Activated T-helper 2 cell treated with anti-CD3 and anti-CD28 coated beads, Interferon-gamma antibody, Interleukin-2, Interleukin-4, amounts not matched to agents 10 μg/mL and 5 μg/mL and 100 μg/mL, durations not matched to agents 14 hours and 24 hours and 36 hours (primary cell): ENCODE results near the gene SELENOH. TPM values are rescaled to one million over a fixed set of nuclear protein-coding genes. Genes with fewer than 3 reads are reported as not detected.
"Not testable (repeated sequence)": the region's sequence is repeated elsewhere in the genome, so short reads cannot be mapped to it uniquely, and the experiment has no call there.

Source experiments
- DNase-seq: peaks from one replicate; pipeline ENCODE4 v3.0.0; 2021; ENCODE audit warnings: low spot score
- H3K27ac Mint-ChIP-seq: one replicate; pipeline ENCODE4 v1.8.0; 2021; ENCODE audit warnings: mixed read lengths
- H3K27me3 Mint-ChIP-seq: one replicate; pipeline ENCODE4 v1.8.0; 2021; ENCODE audit warnings: low read depth, mixed read lengths
- H3K36me3 Mint-ChIP-seq: one replicate; pipeline ENCODE4 v1.8.0; 2021; ENCODE audit warnings: low read depth, mixed read lengths
- H3K4me1 Mint-ChIP-seq: one replicate; pipeline ENCODE4 v1.8.0; 2021; ENCODE audit warnings: low read depth, mixed read lengths
- H3K4me3 Mint-ChIP-seq: one replicate; pipeline ENCODE4 v1.8.0; 2021; ENCODE audit warnings: low read depth, mild to moderate bottlenecking, moderate library complexity, mixed read lengths
- H3K9me3 Mint-ChIP-seq: one replicate; pipeline ENCODE4 v1.8.0; 2021; ENCODE audit warnings: mixed read lengths
- intact Hi-C: fragments of 100-400 bp; cut with micrococcal nuclease; formaldehyde crosslinking; loops from one replicate; pipeline ENCODE4 v1.15.1; 2023
- total RNA-seq: library from RNA; stranded (reverse); gene quantifications from 2 replicates; pipeline ENCODE4 v1.2.3, GENCODE V29; 2022

The SELENOH gene
- total RNA-seq = 179 and 183 TPM in 2 replicates

DNA sequence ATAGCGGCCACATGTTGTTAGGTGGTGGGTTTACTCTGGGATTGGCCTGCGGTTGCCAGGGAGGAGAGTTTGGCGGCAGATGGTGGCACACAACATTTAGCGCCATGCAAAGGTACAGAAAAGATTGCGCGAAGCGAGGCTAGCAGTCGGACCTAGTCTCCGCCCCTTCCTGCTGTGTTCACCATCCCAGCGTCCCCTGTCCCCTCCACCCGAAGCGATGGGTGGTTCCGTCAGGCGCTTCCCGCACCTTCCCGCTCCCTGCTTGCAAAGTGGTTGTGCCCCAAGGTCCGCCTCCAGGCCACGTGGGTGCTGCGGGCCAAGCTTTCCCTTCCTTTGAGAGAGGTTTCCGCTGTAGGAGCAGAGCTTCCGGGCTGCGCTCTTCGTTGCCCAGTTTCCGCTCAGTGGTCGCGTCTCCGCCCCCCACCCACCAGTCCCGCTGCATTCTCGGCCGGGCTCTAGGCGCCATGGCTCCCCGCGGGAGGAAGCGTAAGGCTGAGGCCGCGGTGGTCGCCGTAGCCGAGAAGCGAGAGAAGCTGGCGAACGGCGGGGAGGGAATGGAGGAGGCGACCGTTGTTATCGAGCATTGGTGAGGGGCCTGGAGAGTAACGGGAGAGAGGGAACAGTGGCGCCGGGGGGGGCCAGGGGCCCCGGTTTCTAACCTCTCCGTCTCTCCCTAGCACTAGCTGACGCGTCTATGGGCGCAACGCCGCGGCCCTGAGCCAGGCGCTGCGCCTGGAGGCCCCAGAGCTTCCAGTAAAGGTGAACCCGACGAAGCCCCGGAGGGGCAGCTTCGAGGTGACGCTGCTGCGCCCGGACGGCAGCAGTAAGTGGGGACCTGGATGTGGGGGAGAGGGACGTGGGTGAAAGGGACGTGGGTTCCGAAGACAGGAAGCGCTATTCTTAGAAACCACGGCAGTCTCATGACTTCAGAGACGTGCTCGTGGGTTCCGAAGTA is at the start of gene SELENOH:
Gene SELENOH, plus strand, starts transcription at position 360 of the 955 bp plus-strand sequence. Its CDS starts 105 bp downstream, at position 465.
- peak within 1 kb of the TSS; percentile 96 for H3K4me3 Mint-ChIP-seq
- no peaks in the 10 kb centered on the region for H3K27me3 Mint-ChIP-seq
- intact Hi-C loops = loop anchor here (1.0 to 5.0 kb wide), 10 partner anchors 29 to 836 kb away; partner anchors contain the start of genes CLP1, LPXN, MED19 and TIMM10
- H3K4me1 Mint-ChIP-seq = peaks cover 17% of the 10 kb centered on the region
- DNase-seq = peak; percentile 94
- H3K9me3 Mint-ChIP-seq = no peaks in the 10 kb centered on the region
- peaks cover 76% of the 10 kb centered on the region for H3K36me3 Mint-ChIP-seq
- H3K27ac Mint-ChIP-seq = peak within 1 kb of the TSS; percentile 90

DNA sequence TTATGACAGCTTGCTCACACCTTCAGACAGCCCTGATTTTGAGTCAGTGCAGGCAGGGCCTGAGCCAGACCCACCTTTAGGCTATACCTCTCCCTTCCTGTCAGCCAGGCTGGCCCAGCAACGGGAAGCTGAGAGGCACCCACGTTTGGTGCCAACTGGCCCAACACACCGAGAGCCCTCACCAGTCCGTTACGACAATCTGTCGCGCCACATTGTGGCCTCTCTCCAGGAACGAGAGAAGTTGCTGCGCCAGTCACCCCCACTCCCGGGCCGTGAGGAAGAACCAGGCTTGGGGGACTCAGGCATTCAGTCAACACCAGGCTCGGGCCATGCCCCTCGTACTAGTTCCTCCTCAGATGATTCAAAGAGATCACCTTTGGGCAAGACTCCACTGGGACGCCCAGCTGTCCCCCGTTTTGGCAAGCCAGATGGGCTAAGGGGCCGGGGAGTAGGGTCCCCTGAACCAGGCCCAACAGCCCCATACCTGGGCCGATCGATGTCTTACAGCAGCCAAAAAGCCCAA is 42.4 kb upstream of the SELENOH start:
- intact Hi-C loops = no loop called here
- H3K27ac Mint-ChIP-seq = no peak overlapping the region
- peaks cover 61% of the 10 kb centered on the region for H3K36me3 Mint-ChIP-seq
- no peaks in the 10 kb centered on the region for H3K4me1 Mint-ChIP-seq
- no peak for DNase-seq
- H3K9me3 Mint-ChIP-seq = no peaks in the 10 kb centered on the region
- no peaks in the 10 kb centered on the region for H3K27me3 Mint-ChIP-seq
- no peak overlapping the region for H3K4me3 Mint-ChIP-seq

- Mint-ChIP-seq H3K4me3 (no peak overlapping the region), H3K9me3 (no peaks in the 10 kb centered on the region), H3K4me1 (no peaks in the 10 kb centered on the region), H3K27ac (no peak overlapping the region), H3K36me3 (peaks cover 64% of the 10 kb centered on the region), H3K27me3 (no peaks in the 10 kb centered on the region)
- intact Hi-C loops = no loop called here
- DNase-seq = no peak
Measured at GRCh38 chr11:57699813-57700212, 41.5 kb upstream of the SELENOH start.

- Mint-ChIP-seq H3K9me3 (no peaks in the 10 kb centered on the region), H3K27me3 (no peaks in the 10 kb centered on the region), H3K4me1 (no peaks in the 10 kb centered on the region), H3K36me3 (peaks cover 63% of the 10 kb centered on the region), H3K4me3 (no peak overlapping the region), H3K27ac (no peak overlapping the region)
- intact Hi-C loops = no loop called here
- DNase-seq = no peak
Measured at GRCh38 chr11:57700425-57700824, 40.9 kb upstream of the SELENOH start.

- peaks cover 56% of the 10 kb centered on the region for H3K36me3 Mint-ChIP-seq
Measured at GRCh38 chr11:57703341-57703740, 38.0 kb upstream of the SELENOH start.

DNA sequence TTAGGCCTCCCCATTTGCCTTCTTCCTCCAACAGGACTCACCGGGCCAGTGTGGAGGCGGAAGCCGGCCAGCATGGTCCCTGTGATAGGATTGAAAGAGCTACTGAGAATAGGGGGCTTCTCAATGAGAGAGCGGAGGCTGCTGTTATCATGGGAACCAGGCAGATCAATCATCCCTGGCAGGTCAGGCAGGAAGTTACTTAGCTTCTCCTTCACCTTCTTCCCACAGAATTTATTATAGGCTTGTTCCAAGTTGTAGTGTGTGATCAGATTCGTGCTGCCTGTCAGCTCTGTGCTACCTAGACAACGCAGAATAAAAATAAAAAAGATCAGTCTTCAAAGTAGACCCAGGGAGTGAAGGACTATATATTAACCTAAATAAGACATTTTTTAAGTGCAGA is 36.4 kb upstream of the SELENOH start:
- H3K4me1 Mint-ChIP-seq = peaks cover 10% of the 10 kb centered on the region
- H3K4me3 Mint-ChIP-seq = no peak overlapping the region
- intact Hi-C loops = no loop called here
- DNase-seq = no peak
- peaks cover 45% of the 10 kb centered on the region for H3K36me3 Mint-ChIP-seq
- H3K27ac Mint-ChIP-seq = no peak overlapping the region
- no peaks in the 10 kb centered on the region for H3K9me3 Mint-ChIP-seq
- no peaks in the 10 kb centered on the region for H3K27me3 Mint-ChIP-seq

More at GRCh38 chr11:57703341-57703740, 38.0 kb upstream of the SELENOH start:
- no peak overlapping the region for H3K27ac Mint-ChIP-seq
- no peak for DNase-seq
- no peaks in the 10 kb centered on the region for H3K9me3 Mint-ChIP-seq
- peaks cover 3% of the 10 kb centered on the region for H3K4me1 Mint-ChIP-seq
- H3K27me3 Mint-ChIP-seq = no peaks in the 10 kb centered on the region
- intact Hi-C loops = no loop called here
- no peak overlapping the region for H3K4me3 Mint-ChIP-seq

- Mint-ChIP-seq H3K36me3 (peaks cover 42% of the 10 kb centered on the region), H3K4me1 (peaks cover 12% of the 10 kb centered on the region)
- DNase-seq, H3K27ac Mint-ChIP-seq, H3K27me3 Mint-ChIP-seq, H3K4me3 Mint-ChIP-seq, H3K9me3 Mint-ChIP-seq, intact Hi-C loops: not testable (repeated sequence)
Measured at GRCh38 chr11:57705432-57705831, 35.9 kb upstream of the SELENOH start.

- H3K4me1 Mint-ChIP-seq = peaks cover 35% of the 10 kb centered on the region
- intact Hi-C loops = loop anchor here (10.0 kb wide), 1 partner anchor 1845 kb away; no protein-coding TSS in a partner anchor
- H3K36me3 Mint-ChIP-seq = peaks cover 31% of the 10 kb centered on the region
- H3K9me3 Mint-ChIP-seq = no peaks in the 10 kb centered on the region
- H3K27me3 Mint-ChIP-seq = no peaks in the 10 kb centered on the region
- H3K4me3 Mint-ChIP-seq = no peak overlapping the region
- no peak for DNase-seq
- H3K27ac Mint-ChIP-seq = peak overlapping the region; percentile 14
Measured at GRCh38 chr11:57709802-57710367, 31.4 kb upstream of the SELENOH start.

DNA sequence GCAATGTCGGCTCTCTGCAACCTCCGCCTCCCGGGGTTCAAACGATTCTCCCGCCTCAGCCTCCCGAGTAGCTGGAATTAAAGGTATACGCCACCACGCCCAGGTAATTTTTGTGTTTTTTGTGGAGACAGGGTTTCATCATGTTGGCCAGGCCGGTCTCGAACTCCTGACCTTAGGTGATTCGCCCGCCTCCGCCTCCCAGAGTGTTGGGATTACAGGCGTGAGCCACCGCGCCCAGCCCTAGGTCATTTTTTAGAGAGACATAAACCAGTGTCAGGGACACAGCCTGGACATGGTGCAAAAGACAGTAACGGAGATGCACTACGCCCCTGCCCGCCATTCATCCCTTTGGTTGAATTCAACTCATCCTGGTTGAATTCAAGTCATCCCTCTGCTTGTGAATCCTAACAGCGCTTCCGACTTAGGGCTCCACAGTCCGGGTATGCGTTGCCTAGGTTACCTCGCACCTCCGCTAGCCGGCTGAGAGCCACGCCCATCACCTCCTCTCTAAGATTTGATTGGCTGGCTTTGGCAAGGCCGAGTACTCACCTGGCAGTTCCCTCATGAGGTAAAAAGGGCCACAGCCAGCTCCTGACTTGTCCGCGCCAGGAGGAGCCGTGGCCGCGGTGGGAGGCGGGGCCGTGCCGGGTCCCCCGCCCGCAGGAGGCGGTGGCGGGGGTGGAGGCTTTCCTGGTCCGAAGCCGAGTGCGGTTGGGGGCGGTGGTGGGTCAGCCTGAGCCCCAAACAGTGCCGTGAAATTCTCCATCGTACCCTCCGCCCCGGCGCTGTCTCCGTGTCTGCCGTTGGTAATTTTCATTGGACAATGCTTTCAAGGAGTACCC is 29.7 kb upstream of the SELENOH start, which contains the start of gene MED19:
Gene MED19, minus strand, starts transcription at position 802 of the 842 bp plus-strand sequence. Its CDS starts 36 bp downstream, at position 766.
- peak; percentile 72 for DNase-seq
- Mint-ChIP-seq H3K9me3 (no peaks in the 10 kb centered on the region), H3K36me3 (peaks cover 24% of the 10 kb centered on the region), H3K4me1 (peaks cover 35% of the 10 kb centered on the region), H3K27ac (peak within 1 kb of the TSS; percentile 94), H3K4me3 (peak within 1 kb of the TSS; percentile 99), H3K27me3 (no peaks in the 10 kb centered on the region)
- intact Hi-C loops = loop anchor here (1.0 to 10.0 kb wide), 9 partner anchors 30 to 1843 kb away; partner anchors contain the start of genes CLP1, SELENOH and TIMM10

- no peaks in the 10 kb centered on the region for H3K27me3 Mint-ChIP-seq
- intact Hi-C loops = loop anchor here (1.0 to 10.0 kb wide), 9 partner anchors 29 to 1842 kb away; partner anchors contain the start of genes CLP1, SELENOH and TIMM10
- peaks cover 27% of the 10 kb centered on the region for H3K36me3 Mint-ChIP-seq
- H3K9me3 Mint-ChIP-seq = no peaks in the 10 kb centered on the region
- H3K4me1 Mint-ChIP-seq = peaks cover 35% of the 10 kb centered on the region
- peak within 1 kb of the TSS; percentile 99 for H3K4me3 Mint-ChIP-seq
- DNase-seq = peak; percentile 90
- H3K27ac Mint-ChIP-seq = peak within 1 kb of the TSS; percentile 94
Measured at GRCh38 chr11:57712256-57713150, 28.8 kb upstream of the SELENOH start, which contains the start of gene TMX2. TSS of gene TMX2 (plus strand) at chr11:57712593. CDS start at chr11:57712619, 26 bp downstream.

- Mint-ChIP-seq H3K36me3 (peaks cover 30% of the 10 kb centered on the region), H3K27ac (no peak overlapping the region), H3K4me1 (peaks cover 28% of the 10 kb centered on the region), H3K4me3 (peak overlapping the region; percentile 99), H3K27me3 (no peaks in the 10 kb centered on the region), H3K9me3 (no peaks in the 10 kb centered on the region)
- DNase-seq = no peak
- intact Hi-C loops = loop anchor here (2.0 to 10.0 kb wide), 2 partner anchors 87 to 1841 kb away; no protein-coding TSS in a partner anchor
Measured at GRCh38 chr11:57713835-57714234, 27.5 kb upstream of the SELENOH start.
